PC-9 (cell line): Measurements from ENCODE around the gene RS1. TPM values are rescaled to one million over a fixed set of nuclear protein-coding genes. Genes with fewer than 3 reads are reported as not detected.

ENCODE experiments used
- BruUV-seq: library from RNA; stranded (reverse); fragments of 400-500 nt; replicated peaks from 2 replicates; lab custom pipeline; 2021; lab: Mats Ljungman, UMichigan
- CTCF ChIA-PET: fragments of 300-600 bp; sonication (Branson Sonifier 250); formaldehyde crosslinking; loops from one replicate; lab custom pipeline; 2022; ENCODE audit warnings: antibody characterized with exemption; lab: Charles Lee
- POLR2A ChIA-PET: fragments of 300-600 bp; sonication (Branson Sonifier 250); formaldehyde crosslinking; loops from one replicate; lab custom pipeline; 2022; ENCODE audit warnings: antibody characterized with exemption; ENCODE audit not compliant: unreplicated experiment; lab: Charles Lee
- DNase-seq, 2 experiments: peaks; one replicate each; pipeline versions ENCODE4 v3.0.0 to v3.0.0-alpha.2; 2015 to 2022; ENCODE audit warnings: mixed read lengths in 1 of 2
- H2AFZ ChIP-seq: fragments of 200-600 bp; sonication (generic); 2 replicates; pipeline ENCODE4 v1.8.1; 2017; ENCODE audit warnings: antibody characterized with exemption
- H3F3A ChIP-seq: fragments of 200-600 bp; sonication (generic); 2 replicates; pipeline ENCODE4 v1.8.1; 2017; ENCODE audit warnings: antibody characterized with exemption, mild to moderate bottlenecking, low read depth; ENCODE audit not compliant: insufficient read depth
- H3K27ac ChIP-seq: fragments of 200-600 bp; sonication (generic); 2 replicates; pipeline ENCODE4 v1.6.1; 2016; ENCODE audit warnings: mixed run types
- H3K27me3 ChIP-seq: fragments of 200-600 bp; sonication (generic); 2 replicates; pipeline ENCODE4 v1.6.1; 2016; ENCODE audit warnings: low read depth, mixed run types; ENCODE audit not compliant: insufficient read depth
- H3K36me3 ChIP-seq: fragments of 200-600 bp; sonication (generic); 2 replicates; pipeline ENCODE4 v1.6.1; 2016; ENCODE audit warnings: low read depth, mixed run types
- H3K4me1 ChIP-seq: fragments of 200-600 bp; sonication (generic); replicated peaks from 2 replicates; pipeline ENCODE4 v1.6.1; 2016; ENCODE audit warnings: mixed run types; ENCODE audit not compliant: insufficient read depth
- H3K4me2 ChIP-seq: fragments of 200-600 bp; sonication (generic); 2 replicates; pipeline ENCODE4 v1.6.1; 2017; ENCODE audit warnings: mixed run types
- H3K4me3 ChIP-seq: fragments of 200-600 bp; sonication (generic); 2 replicates; pipeline ENCODE4 v1.6.1; 2016; ENCODE audit warnings: mixed run types
- H3K79me2 ChIP-seq: fragments of 200-600 bp; sonication (generic); 2 replicates; pipeline ENCODE4 v1.6.1; 2017; ENCODE audit warnings: low read depth, mixed run types
- H3K9me2 ChIP-seq: fragments of 200-600 bp; sonication (generic); 2 replicates; pipeline ENCODE4 v1.8.1; 2017; ENCODE audit warnings: mild to moderate bottlenecking; ENCODE audit not compliant: insufficient read depth
- H3K9me3 ChIP-seq: fragments of 200-600 bp; sonication (generic); 2 replicates; pipeline ENCODE4 v1.8.1; 2016; ENCODE audit warnings: low read depth; ENCODE audit not compliant: insufficient read depth
- H4K20me1 ChIP-seq: fragments of 200-600 bp; sonication (generic); 2 replicates; pipeline ENCODE4 v1.8.1; 2017; ENCODE audit not compliant: insufficient read depth
- EZH2 ChIP-seq: fragments of 200-600 bp; sonication (generic); IDR thresholded peaks from 2 replicates; pipeline ENCODE4 v1.8.0; 2017; ENCODE audit warnings: antibody characterized with exemption, low read depth
- intact Hi-C: fragments of 100-400 bp; cut with micrococcal nuclease; formaldehyde crosslinking; loops from one replicate; pipeline ENCODE4 v1.10.0; 2022; ENCODE audit not compliant: unreplicated experiment
- total RNA-seq: library from RNA; stranded (reverse); gene quantifications from 2 replicates; pipeline ENCODE4 v1.2.3, GENCODE V29; 2021
- TF ChIP-seq, protein P1 (sequence below): fragments of 200-600 bp; sonication (generic); conservative IDR thresholded peaks from 2 replicates; pipeline ENCODE4 v1.6.1; 2017; ENCODE audit warnings: mixed run types, antibody characterized with exemption, mild to moderate bottlenecking, moderate library complexity

The RS1 gene
- total RNA-seq, 1 experiment from 2014 or later, result not detected

DNA sequence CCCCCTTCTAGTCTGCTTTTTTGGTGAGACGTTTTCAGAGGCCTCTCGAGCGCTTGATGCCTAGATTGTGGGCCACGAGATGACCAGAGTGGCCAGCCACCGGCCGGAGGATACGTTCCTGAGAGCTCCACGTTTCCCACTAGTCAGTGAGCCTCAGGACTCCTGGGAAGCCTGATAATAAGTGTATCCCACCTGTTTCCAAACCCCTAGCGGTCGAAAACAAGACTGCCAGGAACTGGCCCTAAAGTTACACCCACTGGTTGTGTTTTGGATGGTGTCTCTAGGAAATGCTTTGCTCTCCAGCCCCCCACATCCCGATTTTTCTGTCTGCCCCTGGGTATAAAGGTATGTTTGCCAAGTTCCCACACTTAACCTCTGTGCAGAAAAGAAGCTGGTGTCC, 4.6 kb upstream of the RS1 start:
- H3F3A ChIP-seq, result no peaks in the 10 kb centered on the region
- H3K36me3 ChIP-seq, result no peaks in the 10 kb centered on the region
- H3K9me3 ChIP-seq, result no peaks in the 10 kb centered on the region
- H3K4me3 ChIP-seq, result no peak overlapping the region
- ChIA-PET POLR2A (no interaction called here), CTCF (interaction anchor here (0.7 kb wide), 1 partner anchor 331 kb away, joined by 18 read pairs; no protein-coding TSS in a partner anchor)
- H3K4me2 ChIP-seq, result no peak overlapping the region
- no peak overlapping the region for H3K27ac ChIP-seq
- BruUV-seq, result no TSS peak
- TF ChIP-seq EZH2, result no peak
- TF ChIP-seq, protein P1, sequence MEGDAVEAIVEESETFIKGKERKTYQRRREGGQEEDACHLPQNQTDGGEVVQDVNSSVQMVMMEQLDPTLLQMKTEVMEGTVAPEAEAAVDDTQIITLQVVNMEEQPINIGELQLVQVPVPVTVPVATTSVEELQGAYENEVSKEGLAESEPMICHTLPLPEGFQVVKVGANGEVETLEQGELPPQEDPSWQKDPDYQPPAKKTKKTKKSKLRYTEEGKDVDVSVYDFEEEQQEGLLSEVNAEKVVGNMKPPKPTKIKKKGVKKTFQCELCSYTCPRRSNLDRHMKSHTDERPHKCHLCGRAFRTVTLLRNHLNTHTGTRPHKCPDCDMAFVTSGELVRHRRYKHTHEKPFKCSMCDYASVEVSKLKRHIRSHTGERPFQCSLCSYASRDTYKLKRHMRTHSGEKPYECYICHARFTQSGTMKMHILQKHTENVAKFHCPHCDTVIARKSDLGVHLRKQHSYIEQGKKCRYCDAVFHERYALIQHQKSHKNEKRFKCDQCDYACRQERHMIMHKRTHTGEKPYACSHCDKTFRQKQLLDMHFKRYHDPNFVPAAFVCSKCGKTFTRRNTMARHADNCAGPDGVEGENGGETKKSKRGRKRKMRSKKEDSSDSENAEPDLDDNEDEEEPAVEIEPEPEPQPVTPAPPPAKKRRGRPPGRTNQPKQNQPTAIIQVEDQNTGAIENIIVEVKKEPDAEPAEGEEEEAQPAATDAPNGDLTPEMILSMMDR, result 0 out of 2 replicates have a peak, but pooled peaks have one; percentile 20
- intact Hi-C loops, result no loop called here
- peaks cover 4% of the 10 kb centered on the region; the same call in 1 of the 2 replicates for H3K4me1 ChIP-seq
- H4K20me1 ChIP-seq, result no peaks in the 10 kb centered on the region
- H3K79me2 ChIP-seq, result no peaks in the 10 kb centered on the region
- H3K9me2 ChIP-seq, result no peaks in the 10 kb centered on the region
- no peaks in the 10 kb centered on the region for H3K27me3 ChIP-seq
- H2AFZ ChIP-seq, result no peak overlapping the region
- DNase-seq, result no peak

DNA sequence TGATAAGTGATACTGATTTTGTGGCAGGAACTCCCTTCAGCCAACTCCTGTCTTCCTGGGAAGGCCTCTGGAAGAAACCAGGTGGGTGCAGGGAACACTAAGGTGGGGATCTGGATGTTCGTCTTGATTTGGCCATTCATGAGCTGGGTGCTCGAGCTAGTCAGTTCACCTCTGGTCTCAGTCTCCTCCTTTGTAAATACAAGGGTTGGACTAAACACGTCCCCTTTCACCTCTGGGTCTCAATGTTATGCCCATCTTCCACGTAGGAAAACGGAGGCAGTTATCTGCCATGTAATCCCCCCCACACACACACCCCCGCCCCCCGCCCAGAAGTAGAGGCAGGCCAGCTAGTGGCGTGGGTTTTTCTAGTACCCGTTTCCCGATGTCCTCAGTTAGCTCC, 4.1 kb upstream of the RS1 start:
- intact Hi-C loops, result no loop called here
- BruUV-seq, result no TSS peak
- H4K20me1 ChIP-seq, result no peaks in the 10 kb centered on the region
- H3K36me3 ChIP-seq, result no peaks in the 10 kb centered on the region
- H3K4me3 ChIP-seq, result no peak overlapping the region
- H3K27me3 ChIP-seq, result no peaks in the 10 kb centered on the region
- POLR2A ChIA-PET, result no interaction called here
- H2AFZ ChIP-seq, result no peak overlapping the region
- H3K9me3 ChIP-seq, result no peaks in the 10 kb centered on the region
- H3K79me2 ChIP-seq, result no peaks in the 10 kb centered on the region
- no peak overlapping the region for H3K27ac ChIP-seq
- H3K9me2 ChIP-seq, result no peaks in the 10 kb centered on the region
- TF ChIP-seq, protein P1, result no peak
- no peak for TF ChIP-seq EZH2
- H3F3A ChIP-seq, result no peaks in the 10 kb centered on the region
- H3K4me1 ChIP-seq, result peaks cover 4% of the 10 kb centered on the region; the same call in 1 of the 2 replicates
- no peak for DNase-seq
- no peak overlapping the region for H3K4me2 ChIP-seq
- CTCF ChIA-PET, result interaction anchor here (0.7 to 0.9 kb wide), 2 partner anchors 123 to 331 kb away, joined by 4 to 18 read pairs; no protein-coding TSS in a partner anchor

DNA sequence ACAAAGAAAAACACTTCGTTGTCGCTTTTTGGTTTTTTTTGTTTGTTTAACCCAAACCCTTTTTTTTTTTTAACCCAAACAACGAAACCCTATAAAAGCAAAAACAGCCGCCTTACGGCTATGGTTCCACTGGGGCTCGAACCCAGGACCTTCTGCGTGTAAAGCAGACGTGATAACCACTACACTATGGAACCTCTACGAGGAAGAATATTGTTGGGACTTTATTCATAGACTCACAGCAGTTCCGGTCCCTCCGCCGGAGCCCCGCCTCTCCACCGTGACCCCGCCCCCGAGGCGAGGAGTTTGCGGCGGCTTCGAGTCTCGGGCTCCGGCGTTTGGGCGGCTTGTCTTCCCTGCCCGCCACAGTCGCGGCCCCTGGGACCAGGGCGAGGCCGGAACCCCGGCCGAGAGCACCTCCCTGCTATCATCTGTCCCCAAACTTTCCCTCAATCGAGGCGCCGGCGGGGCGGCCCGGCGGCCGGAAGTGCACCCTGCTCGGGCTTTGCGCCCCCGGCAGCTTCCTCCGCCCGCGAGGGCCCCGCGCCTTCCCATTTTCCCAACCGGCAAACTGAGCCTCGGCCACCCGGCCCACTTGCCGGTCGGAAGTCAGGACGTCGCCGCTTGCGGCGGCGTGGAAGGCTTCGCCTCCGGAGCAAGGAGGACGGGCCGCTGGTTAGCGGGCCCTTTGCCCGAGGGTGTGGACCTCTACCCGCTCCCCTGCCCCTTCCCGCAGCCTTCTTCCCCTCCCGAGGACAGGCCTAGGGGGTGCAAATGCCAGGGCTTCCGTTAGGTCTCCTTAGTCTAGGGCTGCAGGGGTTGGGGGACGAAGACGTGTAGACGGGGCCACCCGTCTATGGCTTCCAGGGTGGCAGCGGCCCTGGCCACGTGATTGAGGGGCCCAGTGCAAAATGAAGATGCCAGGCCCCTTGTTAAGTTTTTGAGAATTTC, 3.2 kb upstream of the RS1 start:
- Histone ChIP-seq H3K9me3 (no peaks in the 10 kb centered on the region), H3K27ac (no peak overlapping the region), H3K9me2 (no peaks in the 10 kb centered on the region), H3K36me3 (no peaks in the 10 kb centered on the region), H3K4me1 (peaks cover 4% of the 10 kb centered on the region; the same call in 1 of the 2 replicates), H3F3A (no peaks in the 10 kb centered on the region), H3K4me3 (peak overlapping the region; percentile 83), H3K27me3 (no peaks in the 10 kb centered on the region), H4K20me1 (no peaks in the 10 kb centered on the region), H2AFZ (peak overlapping the region; percentile 83), H3K79me2 (no peaks in the 10 kb centered on the region), H3K4me2 (peak overlapping the region; percentile 89)
- intact Hi-C loops, result loop anchor here (1.0 to 2.0 kb wide), 2 partner anchors 210 to 250 kb away; partner anchors contain the start of gene CDKL5
- DNase-seq, result peak; percentile 70 to 79
- TF ChIP-seq EZH2, result no peak
- TF ChIP-seq, protein P1, result no peak
- ChIA-PET POLR2A (no interaction called here), CTCF (interaction anchor here (0.9 kb wide), 1 partner anchor 124 kb away, joined by 4 read pairs; no protein-coding TSS in a partner anchor)
- BruUV-seq, result no TSS peak
